HG03280 (cell line): ENCODE results near the gene GPR33.
A peak's percentile ranks its signal among the peaks of the same experiment; 100 is the strongest.
"Not testable (repeated sequence)": the region's sequence is repeated elsewhere in the genome, so short reads cannot be mapped to it uniquely, and the experiment has no call there.

Source experiments
- ATAC-seq: cut with Tn5 transposase; IDR thresholded peaks from one replicate; pipeline ENCODE4 v1.9.1; 2021; ENCODE audit warnings: mild to moderate bottlenecking, moderate library complexity; ENCODE audit not compliant: unreplicated experiment

GPR33 gene

DNA sequence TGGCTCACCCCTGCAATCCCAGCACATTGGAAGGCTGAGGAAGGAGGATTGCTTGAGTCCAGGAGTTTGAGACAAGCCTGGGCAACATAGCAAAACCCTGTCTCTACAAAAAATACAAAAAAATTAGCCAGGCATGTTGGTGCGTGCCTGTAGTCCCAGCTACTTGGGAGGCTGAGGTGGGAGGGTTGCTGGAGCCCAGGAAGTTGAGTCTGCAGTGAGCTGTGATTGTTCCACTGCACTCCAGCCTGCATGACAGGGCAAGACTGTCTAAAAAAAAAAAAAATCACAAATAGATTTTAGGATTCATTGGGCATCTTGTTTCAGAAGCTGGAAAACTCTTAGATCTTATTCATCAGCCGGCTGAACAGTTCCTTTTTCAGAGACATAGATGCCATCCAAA lies 25.4 kb downstream of the GPR33 start:
- not testable (repeated sequence) for ATAC-seq

GRCh38 chr14:31461545-31461944 lies 26.3 kb downstream of the GPR33 start:
- ATAC-seq = no peak

DNA sequence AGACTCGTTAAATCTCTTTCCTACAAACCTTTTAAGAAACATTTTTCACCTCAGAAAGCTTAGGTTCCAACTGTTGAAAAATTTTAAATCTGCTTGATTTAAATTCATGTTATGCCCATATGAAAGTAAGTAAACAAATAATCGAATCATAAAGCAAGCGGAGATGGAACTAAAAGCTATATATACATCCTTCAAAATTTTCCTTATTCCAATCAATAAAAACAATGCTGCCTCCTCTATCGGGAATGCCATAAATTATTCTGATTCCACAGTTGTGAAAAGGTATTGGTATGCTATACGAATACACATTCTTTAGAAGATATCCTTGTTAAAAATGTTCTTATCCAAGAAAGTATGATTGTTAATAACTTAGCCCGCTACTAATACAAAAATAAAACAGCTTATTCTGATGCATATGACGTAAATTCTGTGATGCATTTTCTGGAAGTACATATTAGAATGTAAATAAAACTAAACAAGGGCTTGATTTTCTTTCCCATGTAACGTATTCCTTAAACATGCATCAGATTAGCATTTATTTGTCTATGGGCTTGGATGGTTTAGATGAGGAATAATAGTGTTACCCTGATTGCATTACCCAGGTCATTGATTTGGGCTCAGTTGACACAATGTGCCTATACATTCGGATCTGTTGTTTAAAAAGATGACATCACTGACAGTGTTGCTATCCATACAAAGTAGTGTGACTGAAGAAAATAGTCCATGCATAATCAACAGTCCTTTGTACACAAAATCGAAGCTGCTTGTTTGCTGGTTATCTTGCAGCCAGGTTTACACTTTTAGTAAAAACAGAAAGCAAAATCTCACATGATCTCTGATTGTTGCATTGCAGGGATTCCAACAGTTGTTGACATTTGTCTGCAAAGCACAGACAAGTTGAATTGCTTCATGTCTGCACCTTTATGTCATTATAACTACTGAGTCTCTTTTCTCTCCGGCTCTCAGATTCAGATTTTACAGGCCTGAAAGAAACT lies 29.9 kb downstream of the GPR33 start:
- ATAC-seq = no peak

GRCh38 chr14:31456841-31457664 lies 30.8 kb downstream of the GPR33 start, which contains the start of gene DTD2:
TSS of gene DTD2 (minus strand) at chr14:31457506. CDS start at chr14:31457393, 113 bp downstream.
- ATAC-seq = peak; percentile 99

- no peak for ATAC-seq
These were observed 37.7 kb downstream of the GPR33 start for GRCh38 chr14:31449971-31450610.

- no peak for ATAC-seq
These were observed 38.7 kb downstream of the GPR33 start for GRCh38 chr14:31449136-31449535.

DNA sequence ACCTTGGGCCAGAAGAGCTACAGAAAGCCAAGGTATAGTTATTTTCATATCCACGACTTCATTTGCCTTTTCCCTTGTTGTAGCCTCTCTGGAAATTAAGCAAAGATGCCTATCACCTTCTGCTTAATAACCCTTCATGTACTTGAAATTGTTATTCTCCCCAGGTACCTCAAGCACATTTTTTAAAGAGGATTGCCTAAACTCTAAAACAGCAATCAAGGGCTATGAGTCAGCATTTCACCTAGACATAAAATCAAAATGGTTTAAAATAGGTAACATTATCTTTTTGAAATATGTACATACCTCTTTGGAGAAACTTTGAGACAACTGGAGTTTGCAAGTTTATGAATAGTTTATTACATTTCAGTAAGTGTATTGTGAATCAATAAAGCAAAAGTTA lies 42.1 kb downstream of the GPR33 start:
- no peak for ATAC-seq

GRCh38 chr14:31442284-31442683 lies 45.6 kb downstream of the GPR33 start:
- no peak for ATAC-seq

- no peak for ATAC-seq
These were observed 46.3 kb downstream of the GPR33 start for GRCh38 chr14:31441273-31442111.

DNA sequence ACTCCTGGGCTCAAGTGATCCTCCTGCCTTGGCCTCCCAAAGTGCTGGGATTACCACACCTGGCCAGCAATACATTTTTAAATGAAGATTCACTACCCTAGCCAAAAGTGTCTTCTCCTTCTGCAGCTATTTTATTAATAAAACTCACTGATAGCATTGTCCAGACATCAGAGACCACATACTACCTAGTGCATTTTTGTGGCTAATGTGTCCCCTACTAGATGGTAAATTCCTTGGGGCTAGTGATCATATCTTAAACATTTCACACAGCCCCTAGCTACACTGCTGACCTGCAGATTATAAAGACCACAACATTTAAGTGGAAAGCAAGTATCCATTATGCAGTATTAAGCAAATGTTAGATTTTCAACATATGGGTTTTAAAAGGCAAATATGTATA lies 47.6 kb downstream of the GPR33 start:
- ATAC-seq = no peak

DNA sequence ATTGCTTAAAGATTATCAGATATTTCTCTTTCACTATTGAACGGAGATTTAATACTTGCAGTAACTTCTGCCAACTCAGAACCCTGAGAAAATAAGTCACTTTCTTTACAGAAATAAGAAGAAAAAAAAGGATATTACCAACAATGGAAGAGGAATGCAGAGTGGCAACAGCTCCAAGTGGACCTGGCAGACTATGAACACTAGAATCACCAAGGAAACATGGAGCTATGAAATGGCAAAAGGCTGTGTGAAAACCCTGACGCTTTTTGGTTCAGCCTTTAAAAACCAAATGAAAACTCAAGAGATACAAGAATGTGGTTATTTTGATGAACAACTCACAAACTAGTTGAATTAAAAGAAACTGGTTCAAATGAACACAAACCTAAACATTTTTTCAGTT lies 48.3 kb downstream of the GPR33 start:
- no peak for ATAC-seq

- ATAC-seq = not testable (repeated sequence)
These were observed 50.7 kb downstream of the GPR33 start for GRCh38 chr14:31437045-31437691.

DNA sequence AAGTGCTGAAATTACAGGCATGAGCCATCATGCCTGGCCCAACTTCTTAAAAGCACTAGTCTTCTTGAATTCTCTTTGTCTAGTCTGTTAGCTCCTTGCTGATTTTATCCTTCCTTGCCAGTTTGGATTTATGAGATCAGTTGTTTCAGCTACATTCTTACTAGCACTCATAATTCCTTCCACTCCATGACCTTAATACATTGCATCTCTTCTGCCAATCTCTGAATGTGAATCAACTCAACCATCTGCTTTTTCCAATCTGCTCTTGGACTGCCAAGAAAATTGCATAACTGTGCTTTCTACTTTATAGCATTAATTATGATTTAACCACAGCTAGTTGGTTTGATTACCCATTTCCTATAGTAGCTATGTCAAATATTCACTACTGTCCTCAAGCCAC lies 52.6 kb downstream of the GPR33 start:
- no peak for ATAC-seq
